Mucosa of stomach (tissue), 1 donor: ENCODE results near the gene PADI2.

Experiments
- H3K27me3 ChIP-seq: one replicate; pipeline ENCODE4 v1.7.0; 2013; ENCODE audit warnings: mild to moderate bottlenecking, low read length; ENCODE audit not compliant: control insufficient read depth, insufficient read depth
- H3K36me3 ChIP-seq: one replicate; pipeline ENCODE4 v1.7.0; 2013; ENCODE audit warnings: low read length; ENCODE audit not compliant: control insufficient read depth, insufficient read depth
- H3K4me1 ChIP-seq: one replicate; pipeline ENCODE4 v1.7.0; 2013; ENCODE audit warnings: mild to moderate bottlenecking, low read length; ENCODE audit not compliant: control insufficient read depth, insufficient read depth
- H3K4me3 ChIP-seq: one replicate; pipeline ENCODE4 v1.7.0; 2013; ENCODE audit warnings: low read length
- H3K9ac ChIP-seq: one replicate; pipeline ENCODE4 v1.7.0; 2013; ENCODE audit warnings: mild to moderate bottlenecking, low read length, moderate library complexity
- H3K9me3 ChIP-seq: one replicate; pipeline ENCODE4 v1.7.0; 2013; ENCODE audit warnings: mild to moderate bottlenecking, low read length, moderate library complexity; ENCODE audit not compliant: control insufficient read depth
- donor health status: Pancreatic carcinoma.

Gene PADI2

GRCh38 chr1:17091252-17091651 lies 28.0 kb downstream of the PADI2 start:
- H3K36me3 ChIP-seq: no peaks in the 10 kb centered on the region
- peaks cover 3% of the 10 kb centered on the region for H3K27me3 ChIP-seq
- no peak overlapping the region for H3K4me3 ChIP-seq
- H3K9ac ChIP-seq: no peak overlapping the region
- H3K4me1 ChIP-seq: no peaks in the 10 kb centered on the region
- H3K9me3 ChIP-seq: no peaks in the 10 kb centered on the region

- Histone ChIP-seq H3K4me1 (no peaks in the 10 kb centered on the region), H3K9ac (no peak overlapping the region), H3K4me3 (no peak overlapping the region), H3K9me3 (no peaks in the 10 kb centered on the region), H3K27me3 (peaks cover 3% of the 10 kb centered on the region), H3K36me3 (no peaks in the 10 kb centered on the region)
Observed at GRCh38 chr1:17089506-17089905, 29.7 kb downstream of the PADI2 start.

GRCh38 chr1:17086751-17087150 lies 32.5 kb downstream of the PADI2 start:
- no peaks in the 10 kb centered on the region for H3K9me3 ChIP-seq

GRCh38 chr1:17084787-17085186 lies 34.5 kb downstream of the PADI2 start:
- Histone ChIP-seq H3K9ac (no peak overlapping the region), H3K36me3 (no peaks in the 10 kb centered on the region), H3K9me3 (no peaks in the 10 kb centered on the region), H3K4me3 (no peak overlapping the region), H3K27me3 (no peaks in the 10 kb centered on the region), H3K4me1 (no peaks in the 10 kb centered on the region)

More at GRCh38 chr1:17086751-17087150, 32.5 kb downstream of the PADI2 start:
- no peaks in the 10 kb centered on the region for H3K4me1 ChIP-seq
- no peaks in the 10 kb centered on the region for H3K36me3 ChIP-seq
- H3K27me3 ChIP-seq: peaks cover 3% of the 10 kb centered on the region
- no peak overlapping the region for H3K4me3 ChIP-seq
- no peak overlapping the region for H3K9ac ChIP-seq

- Histone ChIP-seq H3K4me3 (no peak overlapping the region), H3K9me3 (no peaks in the 10 kb centered on the region)
Observed at GRCh38 chr1:17082761-17083160, 36.5 kb downstream of the PADI2 start.

GRCh38 chr1:17081439-17081838 lies 37.8 kb downstream of the PADI2 start:
- no peaks in the 10 kb centered on the region for H3K36me3 ChIP-seq
- no peaks in the 10 kb centered on the region for H3K4me1 ChIP-seq
- H3K4me3 ChIP-seq: no peak overlapping the region
- H3K27me3 ChIP-seq: no peaks in the 10 kb centered on the region
- no peaks in the 10 kb centered on the region for H3K9me3 ChIP-seq
- no peak overlapping the region for H3K9ac ChIP-seq

More at GRCh38 chr1:17082761-17083160, 36.5 kb downstream of the PADI2 start:
- Histone ChIP-seq H3K9ac (no peak overlapping the region), H3K4me1 (no peaks in the 10 kb centered on the region), H3K36me3 (no peaks in the 10 kb centered on the region), H3K27me3 (no peaks in the 10 kb centered on the region)

- H3K9me3 ChIP-seq: no peaks in the 10 kb centered on the region
- no peak overlapping the region for H3K4me3 ChIP-seq
- no peak overlapping the region for H3K9ac ChIP-seq
- no peaks in the 10 kb centered on the region for H3K36me3 ChIP-seq
- H3K27me3 ChIP-seq: no peaks in the 10 kb centered on the region
- no peaks in the 10 kb centered on the region for H3K4me1 ChIP-seq
Observed at GRCh38 chr1:17080880-17081279, 38.4 kb downstream of the PADI2 start.

- Histone ChIP-seq H3K27me3 (no peaks in the 10 kb centered on the region), H3K36me3 (no peaks in the 10 kb centered on the region), H3K4me1 (no peaks in the 10 kb centered on the region), H3K9ac (no peak overlapping the region), H3K4me3 (no peak overlapping the region), H3K9me3 (no peaks in the 10 kb centered on the region)
Observed at GRCh38 chr1:17080085-17080759, 39.0 kb downstream of the PADI2 start.

- no peaks in the 10 kb centered on the region for H3K36me3 ChIP-seq
- no peak overlapping the region for H3K9ac ChIP-seq
- no peak overlapping the region for H3K4me3 ChIP-seq
- no peaks in the 10 kb centered on the region for H3K4me1 ChIP-seq
- H3K27me3 ChIP-seq: no peaks in the 10 kb centered on the region
- H3K9me3 ChIP-seq: no peaks in the 10 kb centered on the region
Observed at GRCh38 chr1:17078991-17079868, 40.0 kb downstream of the PADI2 start.

- Histone ChIP-seq H3K9ac (no peak overlapping the region), H3K27me3 (no peaks in the 10 kb centered on the region), H3K9me3 (no peaks in the 10 kb centered on the region), H3K4me1 (no peaks in the 10 kb centered on the region), H3K36me3 (no peaks in the 10 kb centered on the region), H3K4me3 (no peak overlapping the region)
Observed at GRCh38 chr1:17075470-17076255, 43.6 kb downstream of the PADI2 start.

GRCh38 chr1:17071794-17072193 lies 47.5 kb downstream of the PADI2 start:
- Histone ChIP-seq H3K9me3 (no peaks in the 10 kb centered on the region), H3K4me1 (no peaks in the 10 kb centered on the region), H3K36me3 (no peaks in the 10 kb centered on the region), H3K4me3 (no peak overlapping the region), H3K27me3 (no peaks in the 10 kb centered on the region), H3K9ac (no peak overlapping the region)

GRCh38 chr1:17070163-17070525 lies 49.1 kb downstream of the PADI2 start:
- Histone ChIP-seq H3K4me1 (no peaks in the 10 kb centered on the region), H3K9me3 (no peaks in the 10 kb centered on the region), H3K36me3 (no peaks in the 10 kb centered on the region), H3K27me3 (no peaks in the 10 kb centered on the region), H3K4me3 (no peak overlapping the region), H3K9ac (no peak overlapping the region)
